Astrocyte (in vitro differentiated cells and primary cell): ENCODE results near the gene GALNT6. TPM values are rescaled to one million over a fixed set of nuclear protein-coding genes. Genes with fewer than 3 reads are reported as not detected.

Source experiments
- DNase-seq: peaks from one replicate; pipeline ENCODE4 v3.0.0-alpha.2; 2010; ENCODE audit warnings: low read depth
- FAIRE-seq: peaks from 2 replicates; lab custom pipeline; 2011; peaks lifted over from hg19 to GRCh38; lab: Jason Lieb, UNC
- H2AFZ ChIP-seq: 2 replicates; pipeline ENCODE4 v1.6.0; 2012; ENCODE audit warnings: low read depth, low read length, inconsistent platforms
- H3K27ac ChIP-seq: 2 replicates; pipeline ENCODE4 v1.5.1; 2011; ENCODE audit warnings: low read depth, low read length, inconsistent platforms
- H3K27me3 ChIP-seq: 2 replicates; pipeline ENCODE4 v1.6.0; 2011; ENCODE audit warnings: low read length, inconsistent platforms; ENCODE audit not compliant: insufficient read depth
- H3K36me3 ChIP-seq: 2 replicates; pipeline ENCODE4 v1.5.1; 2011; ENCODE audit warnings: low read length, inconsistent platforms; ENCODE audit not compliant: insufficient read depth
- H3K4me1 ChIP-seq: 2 replicates; pipeline ENCODE4 v1.5.1; 2011; ENCODE audit warnings: low read length, inconsistent platforms; ENCODE audit not compliant: insufficient read depth
- H3K4me2 ChIP-seq: 2 replicates; pipeline ENCODE4 v1.6.0; 2012; ENCODE audit warnings: low read length, inconsistent platforms
- H3K4me3 ChIP-seq: 2 replicates; pipeline ENCODE4 v1.5.1; 2011; ENCODE audit warnings: low read depth, mild to moderate bottlenecking, low read length, inconsistent platforms; ENCODE audit not compliant: insufficient read depth
- H3K79me2 ChIP-seq: 2 replicates; pipeline ENCODE4 v1.6.0; 2012; ENCODE audit warnings: mild to moderate bottlenecking, low read length, inconsistent platforms; ENCODE audit not compliant: insufficient read depth
- H3K9ac ChIP-seq: 2 replicates; pipeline ENCODE4 v1.6.0; 2012; ENCODE audit warnings: mild to moderate bottlenecking, low read length, inconsistent platforms
- H3K9me3 ChIP-seq: 2 replicates; pipeline ENCODE4 v1.5.1; 2012; ENCODE audit warnings: low read depth, mild to moderate bottlenecking, low read length, inconsistent platforms; ENCODE audit not compliant: insufficient read depth
- H4K20me1 ChIP-seq: 2 replicates; pipeline ENCODE4 v1.6.0; 2012; ENCODE audit warnings: low read length, inconsistent platforms; ENCODE audit not compliant: insufficient read depth
- H3K27ac Mint-ChIP-seq: one replicate; pipeline ENCODE4 v1.8.0; 2021; ENCODE audit warnings: mild to moderate bottlenecking, mixed read lengths; ENCODE audit not compliant: unreplicated experiment
- H3K27me3 Mint-ChIP-seq: one replicate; pipeline ENCODE4 v1.8.0; 2021; ENCODE audit warnings: low read depth, mixed read lengths; ENCODE audit not compliant: unreplicated experiment
- H3K36me3 Mint-ChIP-seq: one replicate; pipeline ENCODE4 v1.8.0; 2021; ENCODE audit warnings: low read depth, mixed read lengths; ENCODE audit not compliant: unreplicated experiment
- H3K4me1 Mint-ChIP-seq: one replicate; pipeline ENCODE4 v1.8.0; 2021; ENCODE audit warnings: low read depth, mixed read lengths; ENCODE audit not compliant: unreplicated experiment
- H3K4me3 Mint-ChIP-seq: one replicate; pipeline ENCODE4 v1.8.0; 2021; ENCODE audit warnings: mild to moderate bottlenecking, moderate library complexity, mixed read lengths; ENCODE audit not compliant: unreplicated experiment
- H3K9me3 Mint-ChIP-seq: one replicate; pipeline ENCODE4 v1.8.0; 2021; ENCODE audit warnings: mild to moderate bottlenecking, mixed read lengths; ENCODE audit not compliant: unreplicated experiment
- CTCF ChIP-seq: IDR thresholded peaks from 2 replicates; pipeline ENCODE4 v1.5.1; 2011; ENCODE audit warnings: low read depth, mild to moderate bottlenecking, inconsistent platforms, low read length, moderate library complexity; ENCODE audit not compliant: insufficient read depth
- EZH2 ChIP-seq: IDR thresholded peaks from 2 replicates; pipeline ENCODE4 v1.6.1; 2012; ENCODE audit warnings: mild to moderate bottlenecking, low read length, inconsistent platforms; ENCODE audit not compliant: insufficient read depth
- total RNA-seq: library from RNA; stranded (reverse); gene quantifications from 2 replicates; pipeline ENCODE4 v1.2.1, GENCODE V29; 2021

Gene GALNT6
- total RNA-seq, 1 donor from 2014 or later = 13.8 TPM

GRCh38 chr12:51413149-51413548, 21.9 kb upstream of the GALNT6 start:
- Histone ChIP-seq H4K20me1 (no peaks in the 10 kb centered on the region), H2AFZ (no peak overlapping the region), H3K4me1 (no peaks in the 10 kb centered on the region), H3K9ac (no peak overlapping the region), H3K4me2 (no peak overlapping the region), H3K27ac (no peak overlapping the region), H3K9me3 (no peaks in the 10 kb centered on the region), H3K79me2 (no peaks in the 10 kb centered on the region), H3K36me3 (no peaks in the 10 kb centered on the region), H3K4me3 (no peak overlapping the region), H3K27me3 (no peaks in the 10 kb centered on the region)
- Mint-ChIP-seq H3K36me3 (peaks cover 1% of the 10 kb centered on the region), H3K27ac (no peak overlapping the region), H3K4me1 (no peaks in the 10 kb centered on the region), H3K4me3 (no peak overlapping the region), H3K27me3 (no peaks in the 10 kb centered on the region), H3K9me3 (no peaks in the 10 kb centered on the region)
- DNase-seq = no peak
- TF ChIP-seq EZH2 (no peak), CTCF (no peak)
- no peak for FAIRE-seq

GRCh38 chr12:51409846-51410245, 18.6 kb upstream of the GALNT6 start:
- H3K4me3 Mint-ChIP-seq = no peak overlapping the region
- no peak overlapping the region for H3K27ac Mint-ChIP-seq
- H3K4me2 ChIP-seq = no peak overlapping the region
- H4K20me1 ChIP-seq = no peaks in the 10 kb centered on the region
- no peaks in the 10 kb centered on the region for H3K27me3 ChIP-seq
- H3K27ac ChIP-seq = no peak overlapping the region
- H3K27me3 Mint-ChIP-seq = no peaks in the 10 kb centered on the region
- H3K9me3 ChIP-seq = no peaks in the 10 kb centered on the region
- no peak for FAIRE-seq
- H3K4me1 Mint-ChIP-seq = no peaks in the 10 kb centered on the region
- H3K4me3 ChIP-seq = no peak overlapping the region
- H3K79me2 ChIP-seq = no peaks in the 10 kb centered on the region
- H3K36me3 ChIP-seq = no peaks in the 10 kb centered on the region
- H3K4me1 ChIP-seq = no peaks in the 10 kb centered on the region
- DNase-seq = no peak
- no peak overlapping the region for H2AFZ ChIP-seq
- H3K36me3 Mint-ChIP-seq = peaks cover 2% of the 10 kb centered on the region
- no peak overlapping the region for H3K9ac ChIP-seq
- no peaks in the 10 kb centered on the region for H3K9me3 Mint-ChIP-seq
- TF ChIP-seq CTCF (no peak), EZH2 (no peak)

GRCh38 chr12:51407604-51408003, 16.4 kb upstream of the GALNT6 start:
- Histone ChIP-seq H3K9ac (no peak overlapping the region), H4K20me1 (no peaks in the 10 kb centered on the region), H3K27me3 (no peaks in the 10 kb centered on the region), H3K9me3 (no peaks in the 10 kb centered on the region), H3K27ac (no peak overlapping the region), H3K4me3 (no peak overlapping the region), H2AFZ (no peak overlapping the region), H3K79me2 (no peaks in the 10 kb centered on the region), H3K4me2 (no peak overlapping the region), H3K4me1 (peaks cover 4% of the 10 kb centered on the region), H3K36me3 (no peaks in the 10 kb centered on the region)
- H3K4me1 Mint-ChIP-seq = no peaks in the 10 kb centered on the region
- H3K36me3 Mint-ChIP-seq = peaks cover 5% of the 10 kb centered on the region
- FAIRE-seq (no peak), DNase-seq (no peak)
- peaks cover 3% of the 10 kb centered on the region for H3K27me3 Mint-ChIP-seq
- TF ChIP-seq CTCF (no peak), EZH2 (no peak)
- no peak overlapping the region for H3K4me3 Mint-ChIP-seq
- no peak overlapping the region for H3K27ac Mint-ChIP-seq
- no peaks in the 10 kb centered on the region for H3K9me3 Mint-ChIP-seq
